ENCODE results near the gene PLLP. TPM values are rescaled to one million over a fixed set of nuclear protein-coding genes. Genes with fewer than 3 reads are reported as not detected.

The PLLP gene
- total RNA-seq, 4 donors from 2014 or later: 13.6 to 38.5 (median 30.1) TPM

GRCh38 chr16:57238682-57239081 lies 45.8 kb downstream of the PLLP start:
- TF ChIP-seq CTCF (IDR thresholded peaks at IDR 0.05) (no peak), POLR2A (IDR thresholded peaks at IDR 0.05) (no peak)
- intact Hi-C loops (cut with DNase I): no loop called here
- 87 to 91% methylated on average over 2 of the region's 2 CpGs for WGBS, 2 donors
- peaks cover under 1 to 4% of the 10 kb centered on the region in 2 donors for H3K36me3 ChIP-seq
- no peaks in the 10 kb centered on the region for H3K9me3 ChIP-seq
- DNase-seq: no peak
- no peak overlapping the region for H3K27ac ChIP-seq
- H3K4me1 ChIP-seq: peaks cover 5 to 14% of the 10 kb centered on the region in 2 donors
- no peaks in the 10 kb centered on the region for H3K27me3 ChIP-seq
- no peak overlapping the region for H3K4me3 ChIP-seq (replicated peaks in 1 of 3)

- Histone ChIP-seq H3K4me3 (replicated peaks in 1 of 3) (no peak overlapping the region), H3K36me3 (peaks cover 19 to 20% of the 10 kb centered on the region in 2 donors), H3K27me3 (no peaks in the 10 kb centered on the region), H3K9me3 (no peaks in the 10 kb centered on the region), H3K4me1 (peaks cover 5 to 14% of the 10 kb centered on the region in 2 donors), H3K27ac (no peak overlapping the region)
- intact Hi-C loops (cut with DNase I): no loop called here
- no peak for DNase-seq
- TF ChIP-seq CTCF (IDR thresholded peaks at IDR 0.05): no peak
- TF ChIP-seq POLR2A (IDR thresholded peaks at IDR 0.05): no peak
Observed at GRCh38 chr16:57236022-57236350, 48.5 kb downstream of the PLLP start.

GRCh38 chr16:57235128-57236021 lies 49.1 kb downstream of the PLLP start:
- DNase-seq: no peak
- no peaks in the 10 kb centered on the region for H3K9me3 ChIP-seq
- intact Hi-C loops (cut with DNase I): no loop called here
- H3K27me3 ChIP-seq: no peaks in the 10 kb centered on the region
- H3K27ac ChIP-seq: peak overlapping the region in 2 of 3 donors; percentile 15 to 24
- TF ChIP-seq POLR2A (IDR thresholded peaks at IDR 0.05) (no peak), CTCF (IDR thresholded peaks at IDR 0.05) (no peak)
- H3K36me3 ChIP-seq: peaks cover 21 to 26% of the 10 kb centered on the region in 2 donors
- 62% methylated on average over 8 of the region's 8 CpGs for WGBS, 2 donors
- no peak overlapping the region for H3K4me3 ChIP-seq (replicated peaks in 1 of 3)
- H3K4me1 ChIP-seq: peaks cover 5 to 14% of the 10 kb centered on the region in 2 donors

- no peak for DNase-seq
- H3K4me3 ChIP-seq (replicated peaks in 1 of 3): no peak overlapping the region
- H3K27ac ChIP-seq: peak overlapping the region in 2 of 3 donors; percentile 4 to 24
- no peaks in the 10 kb centered on the region for H3K27me3 ChIP-seq
- peaks cover 5 to 14% of the 10 kb centered on the region in 2 donors for H3K4me1 ChIP-seq
- H3K9me3 ChIP-seq: no peaks in the 10 kb centered on the region
- TF ChIP-seq CTCF (IDR thresholded peaks at IDR 0.05): no peak
- no peak for TF ChIP-seq POLR2A (IDR thresholded peaks at IDR 0.05)
- intact Hi-C loops (cut with DNase I): no loop called here
- peaks cover 21 to 26% of the 10 kb centered on the region in 2 donors for H3K36me3 ChIP-seq
Observed at GRCh38 chr16:57234707-57235092, 49.8 kb downstream of the PLLP start.

GRCh38 chr16:57233944-57234706 lies 50.3 kb downstream of the PLLP start:
- H3K4me3 ChIP-seq (replicated peaks in 1 of 3): no peak overlapping the region
- H3K36me3 ChIP-seq: peaks cover 21 to 26% of the 10 kb centered on the region in 2 donors
- TF ChIP-seq POLR2A (IDR thresholded peaks at IDR 0.05): no peak
- TF ChIP-seq CTCF (IDR thresholded peaks at IDR 0.05): no peak
- DNase-seq: no peak
- 94% methylated on average over 9 of the region's 9 CpGs for WGBS, 2 donors
- peak overlapping the region in 2 of 3 donors; percentile 4 to 24 for H3K27ac ChIP-seq
- peaks cover 5 to 14% of the 10 kb centered on the region in 2 donors for H3K4me1 ChIP-seq
- no peaks in the 10 kb centered on the region for H3K27me3 ChIP-seq
- no peaks in the 10 kb centered on the region for H3K9me3 ChIP-seq
- intact Hi-C loops (cut with DNase I): no loop called here
